NOMO-1 treated with DMSO at 0.1 percent for 48 hours (cell line): ENCODE data around the gene MEST.
A peak's percentile ranks its signal among the peaks of the same experiment; 100 is the strongest.
"Not testable (repeated sequence)": the region's sequence is repeated elsewhere in the genome, so short reads cannot be mapped to it uniquely, and the experiment has no call there.

Experiments
- DNase-seq: peaks from one replicate; lab custom pipeline; 2025; ENCODE audit not compliant: unreplicated experiment; lab: John Stamatoyannopoulos, UW

MEST gene

DNA sequence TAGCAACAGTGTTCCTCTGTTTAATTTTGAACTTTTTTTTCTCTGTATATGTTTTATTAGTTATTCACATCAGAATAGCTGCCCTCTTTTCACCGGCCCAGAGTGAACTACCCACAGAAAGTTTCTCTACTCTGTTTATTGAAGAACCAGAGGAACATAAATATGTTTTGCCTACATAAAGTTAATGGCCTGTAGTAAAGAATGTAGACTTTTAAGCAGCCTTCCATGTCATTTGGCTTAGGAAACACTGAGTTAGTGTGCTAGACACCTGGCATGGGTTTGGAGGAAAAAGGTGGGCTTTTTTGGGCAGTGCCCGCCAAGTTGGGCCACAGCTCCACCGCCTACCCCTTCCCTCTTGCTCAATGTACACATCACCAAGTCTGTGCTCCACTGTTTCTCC, 8.9 kb upstream of the MEST start:
- no peak for DNase-seq

DNA sequence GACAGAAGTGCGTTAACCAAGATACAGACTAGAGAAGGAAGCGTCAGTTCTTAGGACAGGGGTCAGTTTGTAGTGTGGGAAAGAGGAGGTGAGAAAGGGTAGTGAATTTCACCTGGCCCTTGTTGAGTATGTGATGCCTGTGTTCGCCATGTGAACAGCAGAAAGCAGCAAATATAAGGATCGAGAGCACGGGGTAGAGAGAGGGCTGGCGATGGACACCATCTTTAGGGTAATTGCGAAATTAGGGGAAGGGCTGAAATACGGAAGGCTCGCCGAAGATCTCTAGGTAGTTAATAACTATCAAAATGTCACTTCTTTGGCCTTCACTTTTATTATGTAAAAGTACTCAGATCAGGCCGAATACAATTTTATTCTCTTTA, 6.2 kb upstream of the MEST start:
- no peak for DNase-seq

DNA sequence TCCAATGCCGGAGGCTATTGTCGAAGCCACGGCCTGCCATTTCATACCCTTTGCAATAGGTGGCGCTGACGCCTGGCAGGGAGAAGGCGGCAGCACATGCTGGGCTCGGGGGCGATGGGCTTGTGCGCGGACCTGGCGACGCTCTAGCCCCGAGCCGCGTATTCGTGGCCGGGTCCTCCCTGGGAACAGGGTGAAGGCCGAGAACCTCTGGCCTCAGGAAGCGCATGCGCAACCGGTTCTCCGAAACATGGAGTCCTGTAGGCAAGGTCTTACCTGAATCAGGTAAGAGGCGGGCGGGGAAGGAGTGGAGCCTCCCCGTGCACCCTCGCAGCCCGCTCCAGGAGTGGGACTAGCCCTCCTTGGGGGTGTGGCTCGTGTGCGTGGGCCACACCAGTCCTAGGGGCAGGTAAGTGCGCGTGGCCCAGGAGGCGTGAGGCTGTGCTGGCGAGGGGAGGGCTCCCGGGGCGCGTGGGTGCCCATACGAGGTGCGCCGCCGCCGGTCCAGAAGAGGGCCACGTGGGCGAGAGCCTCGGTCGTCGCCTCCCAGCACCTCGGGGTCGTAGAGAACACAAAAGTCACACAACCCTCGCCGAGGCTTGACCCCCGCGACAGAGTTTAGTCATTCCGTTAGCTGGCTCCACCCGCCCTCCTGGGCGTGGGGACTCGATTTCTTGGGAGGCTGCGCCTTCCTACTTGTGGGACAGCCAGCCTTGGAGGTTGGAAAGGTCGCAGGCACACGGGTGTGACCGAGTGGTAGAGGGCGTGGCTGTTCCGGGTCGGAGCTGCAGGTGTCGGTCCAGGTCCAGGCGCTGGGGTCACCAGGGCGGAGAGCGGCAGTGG, 5.6 kb upstream of the MEST start:
- peak; percentile 20 for DNase-seq

- DNase-seq, result no peak
Observed at GRCh38 chr7:130486954-130487436, 4.9 kb upstream of the MEST start.

DNA sequence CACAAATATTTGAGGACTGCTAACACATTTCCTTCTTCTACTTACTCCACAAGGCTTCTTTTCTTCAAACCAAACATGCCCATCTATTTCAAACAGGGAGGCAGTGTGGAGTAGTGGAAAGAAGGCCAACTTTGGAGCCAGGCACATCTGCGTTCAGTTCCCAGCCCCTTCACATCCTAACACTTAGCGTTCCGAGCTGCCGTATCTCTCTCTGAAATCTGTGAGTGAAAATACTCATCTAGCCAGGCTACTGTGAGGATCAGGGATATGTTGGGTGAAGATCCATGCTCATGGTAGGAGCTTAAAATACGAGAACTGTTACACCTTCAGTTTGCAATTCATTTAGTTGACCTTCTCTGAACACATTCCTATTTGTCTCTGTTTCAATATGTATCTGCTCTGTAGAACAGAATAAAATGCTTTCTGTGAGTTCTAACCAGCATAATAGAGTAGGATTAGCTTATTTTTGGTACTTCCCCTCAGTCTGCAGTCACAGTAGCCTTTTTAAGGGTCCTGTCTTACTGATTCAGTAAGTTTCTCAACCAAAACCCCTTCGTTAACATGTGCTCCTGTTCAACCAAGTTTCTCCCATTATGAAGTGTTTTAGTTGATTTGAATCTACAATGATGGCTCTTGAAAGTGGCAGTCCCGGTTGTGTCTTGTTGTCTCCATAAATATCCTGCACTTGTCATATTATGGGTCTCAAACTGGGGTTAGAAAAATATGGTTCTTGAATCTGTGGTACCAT, 3.3 kb upstream of the MEST start:
- no peak for DNase-seq

DNA sequence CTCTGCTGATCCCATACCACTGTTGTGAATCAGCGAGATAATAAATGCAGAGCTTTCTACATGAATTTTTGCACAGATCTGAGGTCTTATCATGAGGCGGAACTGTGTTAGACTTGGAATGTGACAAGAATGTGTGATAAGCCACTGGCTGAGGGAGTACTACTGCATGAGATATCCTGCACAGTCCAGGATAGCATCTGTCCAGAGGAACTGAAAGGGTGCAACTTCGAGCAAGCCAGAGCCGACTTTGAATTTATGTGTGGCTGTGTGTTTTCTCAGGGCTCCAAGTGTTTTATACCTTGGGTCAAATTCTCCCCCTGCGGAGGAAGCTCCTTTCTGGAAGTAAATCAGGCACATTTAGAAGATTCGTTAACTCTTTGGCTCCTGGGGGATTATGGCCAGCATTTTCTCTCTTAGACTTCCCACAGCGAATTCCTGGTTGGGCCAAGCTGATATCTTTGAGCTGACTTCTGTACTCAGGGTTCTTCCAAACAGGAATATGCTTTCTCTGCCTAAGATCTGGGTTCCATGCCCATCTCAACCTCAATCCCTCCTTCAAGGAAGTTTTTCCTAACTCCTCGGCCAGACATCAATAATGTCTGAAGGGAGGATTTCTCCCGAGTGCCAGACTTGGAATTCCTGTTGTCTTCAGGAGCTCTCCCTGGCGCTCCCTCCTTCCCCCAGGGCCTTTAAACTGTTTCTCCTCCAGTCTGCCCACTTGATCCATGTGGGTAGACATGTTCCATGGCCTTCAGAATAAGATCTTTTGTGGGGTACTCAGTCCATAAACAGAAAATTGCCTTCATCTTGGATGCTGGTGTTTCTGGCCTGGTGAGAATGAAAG, 2.5 kb upstream of the MEST start:
- DNase-seq, result no peak

DNA sequence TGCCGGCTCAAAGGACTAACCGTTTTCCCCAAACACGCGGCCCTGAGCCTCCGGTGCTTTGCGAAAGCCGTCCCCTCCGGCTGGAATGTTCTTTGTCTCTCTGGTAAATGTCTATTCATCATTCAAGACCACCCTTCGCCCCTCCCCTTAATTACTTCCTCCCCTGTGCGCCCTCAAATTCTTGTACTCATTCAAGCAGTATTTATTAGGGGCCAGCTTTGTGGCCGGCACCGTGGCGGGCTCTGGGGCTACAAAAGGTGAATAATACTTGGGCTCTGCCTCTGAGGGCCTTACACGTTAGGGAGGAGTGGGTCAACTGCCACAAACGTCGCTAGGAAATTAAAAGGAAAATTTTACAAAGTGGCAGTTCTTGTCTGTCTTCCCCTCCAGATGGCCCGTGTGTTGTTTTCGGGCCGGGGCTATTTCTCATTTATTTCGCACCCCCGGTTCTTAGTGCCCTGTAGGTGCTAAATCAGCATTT, 1.5 kb upstream of the MEST start:
- no peak for DNase-seq

GRCh38 chr7:130490888-130491804, 739 bp upstream of the MEST start:
- peak; percentile 27 for DNase-seq

DNA sequence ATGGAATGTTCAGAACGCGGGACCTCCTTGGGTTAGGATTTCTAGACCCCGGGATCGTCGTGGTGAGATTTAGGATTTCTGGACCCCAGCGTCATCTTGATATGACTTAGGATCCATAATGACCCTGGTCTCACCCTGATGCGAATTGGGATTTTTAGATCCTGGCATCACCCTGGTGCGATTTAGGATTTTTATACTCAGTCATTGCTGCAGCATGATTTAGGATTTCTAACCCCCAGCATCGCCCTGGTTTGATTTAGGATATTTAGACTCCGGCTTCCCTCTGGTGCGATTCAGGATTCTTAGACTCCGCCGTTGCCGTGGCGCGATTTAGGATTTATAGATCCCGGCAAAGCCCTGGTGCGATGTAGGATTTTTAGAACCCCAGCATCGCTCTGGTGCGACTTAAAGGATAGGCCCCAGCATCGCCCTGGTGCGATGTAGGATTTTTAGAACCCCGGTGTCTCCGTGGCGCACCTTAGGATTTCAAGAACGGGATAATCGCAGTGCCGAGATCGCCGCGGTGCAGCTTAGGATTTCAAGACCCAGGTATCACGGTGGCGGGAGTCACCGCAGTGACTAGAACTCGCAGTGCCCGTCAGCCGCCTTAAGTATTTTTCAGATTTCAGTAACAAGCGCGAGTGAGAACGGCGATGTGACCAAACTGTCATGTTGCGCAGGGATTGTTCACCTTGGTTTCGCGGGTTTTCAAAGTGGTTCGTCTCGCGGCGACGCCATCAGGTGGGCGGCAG, 814 bp downstream of the MEST start:
- no peak for DNase-seq

- no peak for DNase-seq
Observed at GRCh38 chr7:130493275-130493873, 1.5 kb downstream of the MEST start.

GRCh38 chr7:130494431-130494858, 2.6 kb downstream of the MEST start:
- no peak for DNase-seq

- DNase-seq, result no peak
Observed at GRCh38 chr7:130500463-130500862, 8.6 kb downstream of the MEST start.

DNA sequence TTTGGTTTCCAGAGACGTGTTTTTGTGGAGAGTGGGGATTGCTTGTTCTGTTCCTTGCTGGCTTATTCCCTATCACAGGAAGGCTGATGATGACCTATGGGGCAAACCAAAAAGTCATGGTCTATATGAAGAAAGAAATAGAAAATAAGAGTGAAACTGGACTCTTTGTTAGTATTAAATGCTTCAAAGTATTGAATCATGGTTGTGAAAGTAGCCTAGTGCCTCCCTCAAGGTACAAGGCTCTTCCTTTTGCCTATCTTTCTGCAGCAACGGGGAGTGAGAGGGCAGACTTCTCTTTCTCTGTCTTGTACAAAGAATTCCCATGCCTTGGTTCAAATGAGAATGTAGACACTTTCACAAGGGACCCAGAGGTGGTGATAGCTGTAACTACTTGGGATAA, 9.0 kb downstream of the MEST start:
- no peak for DNase-seq

- DNase-seq, result no peak
Observed at GRCh38 chr7:130505753-130506152, 13.9 kb downstream of the MEST start.

DNA sequence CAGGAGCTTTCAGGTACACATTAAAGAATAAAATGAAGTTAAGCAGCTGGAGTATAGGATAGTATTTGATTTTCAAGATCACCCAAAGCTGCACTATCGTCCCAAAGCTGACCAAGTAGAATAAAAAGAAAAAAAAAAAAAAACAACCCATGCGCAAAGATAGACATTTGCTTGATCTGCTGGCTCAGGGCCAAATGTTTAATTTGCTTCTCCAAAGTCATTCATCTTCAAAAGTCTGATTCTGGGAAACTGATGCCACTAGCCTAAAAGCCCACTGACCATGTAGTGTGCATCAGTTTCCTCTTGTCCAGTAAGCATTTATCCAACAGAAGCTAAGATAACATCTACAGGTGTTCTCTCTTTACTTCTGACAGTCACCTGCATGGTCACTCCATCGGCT, 14.5 kb downstream of the MEST start:
- DNase-seq, result no peak

GRCh38 chr7:130512038-130512437, 20.2 kb downstream of the MEST start:
- not testable (repeated sequence) for DNase-seq

DNA sequence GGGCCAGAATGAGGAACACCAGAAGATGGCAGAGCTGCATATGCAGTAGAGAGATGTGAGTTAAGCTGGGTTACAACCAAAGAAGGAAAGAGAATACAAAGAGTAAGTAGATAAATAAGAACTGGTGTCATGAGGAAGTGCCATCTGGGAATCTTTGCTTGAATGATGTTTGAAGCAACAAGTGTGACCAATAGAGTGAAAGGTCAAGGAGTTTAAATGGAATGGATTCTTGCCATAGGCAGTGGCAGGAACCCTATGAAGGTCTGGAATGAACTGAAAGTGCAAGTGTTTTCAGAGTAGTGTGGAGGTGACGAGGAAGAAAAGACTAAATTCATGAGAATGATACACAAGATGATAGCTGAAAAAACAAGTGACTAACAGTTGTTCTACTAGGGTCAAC, 21.6 kb downstream of the MEST start:
- DNase-seq, result no peak

DNA sequence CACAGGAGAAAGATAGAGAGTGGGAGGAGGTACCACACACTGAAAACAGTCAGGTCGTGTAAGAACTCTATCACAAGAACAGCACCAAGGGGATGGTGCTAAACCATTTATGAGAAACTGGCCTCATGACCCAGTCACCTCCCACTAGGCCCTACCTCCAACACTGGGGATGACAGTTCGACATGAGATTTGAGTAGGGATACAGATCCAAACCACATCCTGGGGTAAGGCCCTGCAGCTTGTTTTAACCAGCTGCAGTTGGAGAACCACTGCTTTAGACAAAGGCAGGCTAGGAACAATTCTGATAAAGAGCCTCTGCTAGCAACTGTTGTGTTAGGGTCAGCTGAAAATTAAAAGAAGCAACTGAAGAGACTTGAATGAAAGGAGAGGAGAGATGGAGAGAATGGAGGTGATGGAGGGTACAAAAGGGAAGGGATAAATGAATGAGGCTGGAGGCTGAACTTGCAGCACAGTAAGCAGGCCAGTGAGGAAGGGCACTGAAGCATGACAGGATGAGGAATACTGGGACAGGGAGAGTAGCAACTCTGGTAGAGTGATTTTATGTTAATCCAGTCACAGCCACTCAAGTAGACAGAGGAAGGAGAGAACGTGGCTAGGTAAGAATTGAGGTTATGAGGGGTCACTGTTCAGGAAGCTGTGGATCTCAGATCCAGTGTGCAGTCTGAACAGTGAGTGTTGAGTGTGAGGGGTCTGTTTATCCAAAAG, 23.6 kb downstream of the MEST start:
- DNase-seq, result no peak
